Measurements from ENCODE around the gene TF. TPM values are rescaled to one million over a fixed set of nuclear protein-coding genes. Genes with fewer than 3 reads are reported as not detected.
"Not testable (repeated sequence)": the region's sequence is repeated elsewhere in the genome, so short reads cannot be mapped to it uniquely, and the experiment has no call there.

The TF gene
- total RNA-seq, 1 experiment from 2014 or later = under 0.01 TPM

GRCh38 chr3:133769536-133769935 is 23.3 kb downstream of the TF start:
- H3K36me3 ChIP-seq = no peaks in the 10 kb centered on the region
- no peak overlapping the region for H3K4me3 ChIP-seq
- DNase-seq = no peak
- H3K9me3 ChIP-seq (replicated peaks) = no peaks in the 10 kb centered on the region
- no peak overlapping the region for H3K27ac ChIP-seq
- H3K4me1 ChIP-seq = peaks cover 11% of the 10 kb centered on the region
- no peaks in the 10 kb centered on the region; the same call in 1 of the 2 replicates for H3K27me3 ChIP-seq

GRCh38 chr3:133773732-133774131 is 27.5 kb downstream of the TF start:
- H3K9me3 ChIP-seq (replicated peaks) = no peaks in the 10 kb centered on the region
- no peak for DNase-seq
- H3K4me1 ChIP-seq = no peaks in the 10 kb centered on the region
- H3K27ac ChIP-seq = no peak overlapping the region
- no peak overlapping the region for H3K4me3 ChIP-seq
- no peaks in the 10 kb centered on the region for H3K36me3 ChIP-seq
- H3K27me3 ChIP-seq = no peaks in the 10 kb centered on the region; the same call in 1 of the 2 replicates

GRCh38 chr3:133775309-133775708 is 29.1 kb downstream of the TF start:
- Histone ChIP-seq H3K36me3 (no peaks in the 10 kb centered on the region), H3K4me1 (no peaks in the 10 kb centered on the region), H3K27ac (no peak overlapping the region), H3K27me3 (no peaks in the 10 kb centered on the region; the same call in 1 of the 2 replicates), H3K9me3 (replicated peaks) (no peaks in the 10 kb centered on the region), H3K4me3 (no peak overlapping the region)
- no peak for DNase-seq

GRCh38 chr3:133775835-133776234 is 29.6 kb downstream of the TF start:
- Histone ChIP-seq H3K27me3 (no peaks in the 10 kb centered on the region; the same call in 1 of the 2 replicates), H3K36me3 (no peaks in the 10 kb centered on the region), H3K4me1 (no peaks in the 10 kb centered on the region), H3K9me3 (replicated peaks) (no peaks in the 10 kb centered on the region), H3K4me3 (no peak overlapping the region), H3K27ac (no peak overlapping the region)
- no peak for DNase-seq

- no peak overlapping the region for H3K4me3 ChIP-seq
- no peaks in the 10 kb centered on the region for H3K36me3 ChIP-seq
- H3K27ac ChIP-seq = no peak overlapping the region
- no peaks in the 10 kb centered on the region for H3K9me3 ChIP-seq (replicated peaks)
- DNase-seq = no peak
- H3K4me1 ChIP-seq = no peaks in the 10 kb centered on the region
- no peaks in the 10 kb centered on the region; the same call in 1 of the 2 replicates for H3K27me3 ChIP-seq
Observed at GRCh38 chr3:133776794-133777438, 30.7 kb downstream of the TF start.

GRCh38 chr3:133777807-133778568 is 31.8 kb downstream of the TF start:
- Histone ChIP-seq H3K4me3 (no peak overlapping the region), H3K36me3 (no peaks in the 10 kb centered on the region), H3K27ac (no peak overlapping the region), H3K4me1 (no peaks in the 10 kb centered on the region), H3K27me3 (no peaks in the 10 kb centered on the region; the same call in 1 of the 2 replicates), H3K9me3 (replicated peaks) (no peaks in the 10 kb centered on the region)
- DNase-seq = no peak

GRCh38 chr3:133779626-133780203 is 33.5 kb downstream of the TF start:
- Histone ChIP-seq H3K4me3 (no peak overlapping the region), H3K9me3 (replicated peaks) (no peaks in the 10 kb centered on the region), H3K4me1 (no peaks in the 10 kb centered on the region), H3K27ac (no peak overlapping the region), H3K36me3 (no peaks in the 10 kb centered on the region), H3K27me3 (no peaks in the 10 kb centered on the region; the same call in 1 of the 2 replicates)
- DNase-seq = no peak

- H3K4me1 ChIP-seq; H3K27ac ChIP-seq; H3K9me3 ChIP-seq (replicated peaks); DNase-seq; H3K27me3 ChIP-seq; H3K4me3 ChIP-seq; H3K36me3 ChIP-seq: not testable (repeated sequence)
Observed at GRCh38 chr3:133780756-133781155, 34.6 kb downstream of the TF start.

- no peak overlapping the region for H3K4me3 ChIP-seq
- H3K36me3 ChIP-seq = no peaks in the 10 kb centered on the region
Observed at GRCh38 chr3:133781570-133781969, 35.4 kb downstream of the TF start.

GRCh38 chr3:133782454-133782853 is 36.3 kb downstream of the TF start:
- no peak for DNase-seq
- H3K27me3 ChIP-seq = no peaks in the 10 kb centered on the region
- no peak overlapping the region for H3K4me3 ChIP-seq

More at GRCh38 chr3:133781570-133781969, 35.4 kb downstream of the TF start:
- no peaks in the 10 kb centered on the region for H3K9me3 ChIP-seq (replicated peaks)
- no peaks in the 10 kb centered on the region for H3K4me1 ChIP-seq
- DNase-seq = no peak
- no peaks in the 10 kb centered on the region for H3K27me3 ChIP-seq
- no peak overlapping the region for H3K27ac ChIP-seq

GRCh38 chr3:133783762-133784161 is 37.6 kb downstream of the TF start:
- Histone ChIP-seq H3K4me3 (no peak overlapping the region), H3K36me3 (no peaks in the 10 kb centered on the region), H3K27ac (no peak overlapping the region), H3K4me1 (no peaks in the 10 kb centered on the region), H3K9me3 (replicated peaks) (no peaks in the 10 kb centered on the region), H3K27me3 (no peaks in the 10 kb centered on the region)
- DNase-seq = no peak

More at GRCh38 chr3:133782454-133782853, 36.3 kb downstream of the TF start:
- Histone ChIP-seq H3K27ac (no peak overlapping the region), H3K36me3 (no peaks in the 10 kb centered on the region), H3K4me1 (no peaks in the 10 kb centered on the region), H3K9me3 (replicated peaks) (no peaks in the 10 kb centered on the region)

- Histone ChIP-seq H3K27me3 (no peaks in the 10 kb centered on the region), H3K36me3 (no peaks in the 10 kb centered on the region), H3K9me3 (replicated peaks) (peaks cover 15% of the 10 kb centered on the region), H3K4me1 (no peaks in the 10 kb centered on the region), H3K4me3 (no peak overlapping the region), H3K27ac (no peak overlapping the region)
- DNase-seq = no peak
Observed at GRCh38 chr3:133788024-133788423, 41.8 kb downstream of the TF start.

GRCh38 chr3:133792171-133792763 is 46.1 kb downstream of the TF start:
- no peak overlapping the region for H3K4me3 ChIP-seq
- peaks cover under 1% of the 10 kb centered on the region for H3K4me1 ChIP-seq
- no peaks in the 10 kb centered on the region for H3K36me3 ChIP-seq
- peaks cover 23% of the 10 kb centered on the region for H3K9me3 ChIP-seq (replicated peaks)
- DNase-seq = peak in 1 of 2 experiments; percentile 44
- no peaks in the 10 kb centered on the region for H3K27me3 ChIP-seq
- H3K27ac ChIP-seq = no peak overlapping the region

- Histone ChIP-seq H3K9me3 (replicated peaks) (peaks cover 12% of the 10 kb centered on the region), H3K27me3 (no peaks in the 10 kb centered on the region), H3K4me1 (peaks cover 20% of the 10 kb centered on the region), H3K4me3 (no peak overlapping the region), H3K36me3 (no peaks in the 10 kb centered on the region), H3K27ac (no peak overlapping the region)
- DNase-seq = peak in 1 of 2 experiments; percentile 9
Observed at GRCh38 chr3:133797396-133798105, 51.4 kb downstream of the TF start.
